Natural killer cell treated with Interleukin-12 subunit alpha and Interleukin-12 subunit beta and Interleukin-15 and Interleukin-18, amount 100 ng/mL, for 72 hours (primary cell): ENCODE results near the gene MYRF. TPM values are rescaled to one million over a fixed set of nuclear protein-coding genes. Genes with fewer than 3 reads are reported as not detected.

Source experiments
- ATAC-seq, 2 donors: fragments of 150-1000 bp; cut with Tn5 transposase in 1 of 2; sonication (Bioruptor Pico), chemical (Tn5 transposase) in 1 of 2; 2 replicates each; pipeline ENCODE4 v1.10.0; 2021
- DNase-seq: peaks from one replicate; pipeline ENCODE4 v3.0.0; 2022; ENCODE audit warnings: low spot score
- H3K27ac Mint-ChIP-seq, 2 donors: 1 replicate in 1 of 2; 2 replicates in 1 of 2; pipeline ENCODE4 v1.8.0; 2022; ENCODE audit warnings: mixed read lengths in 2 of 2, mild to moderate bottlenecking in 1 of 2, moderate library complexity in 1 of 2
- H3K27me3 Mint-ChIP-seq, 2 donors: 1 replicate in 1 of 2; 2 replicates in 1 of 2; pipeline ENCODE4 v1.8.0; 2022; ENCODE audit warnings: mixed read lengths in 2 of 2
- H3K36me3 Mint-ChIP-seq: one replicate; pipeline ENCODE4 v1.8.0; 2022; ENCODE audit warnings: mixed read lengths
- H3K4me1 Mint-ChIP-seq, 2 donors: 1 replicate in 1 of 2; 2 replicates in 1 of 2; pipeline ENCODE4 v1.8.0; 2022; ENCODE audit warnings: low read depth in 2 of 2, mixed read lengths in 2 of 2, mild to moderate bottlenecking in 1 of 2
- H3K4me3 Mint-ChIP-seq: one replicate; pipeline ENCODE4 v1.8.0; 2022; ENCODE audit warnings: mixed read lengths
- H3K9me3 Mint-ChIP-seq: 2 replicates; pipeline ENCODE4 v1.8.0; 2022; ENCODE audit warnings: mixed read lengths
- total RNA-seq, 2 donors: library from RNA; stranded (reverse); gene quantifications; one replicate each; pipeline ENCODE4 v1.2.3, GENCODE V29; 2022

The MYRF gene
- total RNA-seq, 2 donors from 2014 or later, result 3.7 to 5.5 TPM

DNA sequence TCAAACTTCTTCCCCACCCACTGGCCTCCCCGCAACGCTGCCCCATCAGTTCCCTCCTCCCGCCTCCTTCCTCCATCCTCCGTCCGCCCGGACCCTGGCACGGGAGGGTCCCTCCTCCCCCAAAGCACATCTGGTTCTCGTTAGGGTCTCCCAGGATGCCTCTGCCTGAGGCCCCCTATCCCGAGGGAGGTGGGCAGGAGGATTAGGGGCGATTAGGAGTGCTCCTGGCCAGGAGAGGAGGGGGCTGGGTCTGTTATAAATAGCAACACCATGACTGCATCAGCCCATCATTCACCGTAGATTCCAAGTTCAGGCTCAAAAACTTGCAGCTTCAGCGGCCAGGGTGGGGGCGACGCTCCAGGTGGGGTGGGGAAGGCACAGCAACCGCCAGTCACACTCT is 10.4 kb downstream of the MYRF start:
- Mint-ChIP-seq H3K27me3 (peaks cover 0 to 2% of the 10 kb centered on the region in 2 donors), H3K36me3 (no peaks in the 10 kb centered on the region), H3K9me3 (no peaks in the 10 kb centered on the region), H3K4me1 (no peaks in the 10 kb centered on the region), H3K4me3 (no peak overlapping the region), H3K27ac (no peak overlapping the region)
- DNase-seq (no peak), ATAC-seq (no peak)

DNA sequence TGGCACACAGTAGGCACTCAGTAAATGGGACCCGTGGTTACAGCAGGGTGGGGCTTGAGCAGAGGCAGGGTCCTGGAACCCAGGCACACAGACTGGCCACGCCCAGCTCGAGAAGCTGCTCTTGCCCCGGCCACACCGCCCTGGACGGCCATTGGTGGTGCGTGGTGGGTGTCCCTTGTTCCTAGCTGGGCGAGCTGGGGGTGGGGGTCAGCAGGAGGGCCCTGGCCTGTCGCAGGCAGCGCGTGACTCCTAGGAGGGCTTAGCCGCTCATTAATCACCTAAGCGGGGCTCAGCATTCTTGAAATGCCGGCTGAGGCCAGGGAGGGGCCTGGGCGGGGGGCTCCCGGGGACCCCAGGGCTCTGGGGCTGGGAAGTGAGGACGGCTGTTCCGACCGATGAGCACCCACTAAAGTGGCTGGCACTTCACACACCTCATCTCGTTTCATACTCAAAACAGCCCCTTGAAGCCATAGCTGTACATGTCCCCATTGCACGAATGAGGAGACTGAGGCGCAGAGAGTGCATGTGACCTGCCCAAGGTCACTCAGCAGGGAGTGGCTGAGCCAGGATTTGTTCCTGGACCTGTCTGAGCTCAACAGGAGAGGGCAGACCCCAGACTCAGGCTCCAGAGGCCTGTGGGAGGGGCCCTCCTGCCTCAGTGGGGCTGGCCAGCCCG is 11.6 kb downstream of the MYRF start:
- Mint-ChIP-seq H3K27me3 (peaks cover 0 to 2% of the 10 kb centered on the region in 2 donors), H3K27ac (no peak overlapping the region), H3K9me3 (no peaks in the 10 kb centered on the region), H3K4me1 (no peaks in the 10 kb centered on the region), H3K36me3 (no peaks in the 10 kb centered on the region), H3K4me3 (no peak overlapping the region)
- DNase-seq, result no peak
- ATAC-seq, result no peak

- Mint-ChIP-seq H3K9me3 (no peaks in the 10 kb centered on the region), H3K36me3 (no peaks in the 10 kb centered on the region), H3K27me3 (peaks cover 0 to 2% of the 10 kb centered on the region in 2 donors), H3K4me3 (no peak overlapping the region), H3K27ac (no peak overlapping the region), H3K4me1 (no peaks in the 10 kb centered on the region)
- ATAC-seq (no peak), DNase-seq (no peak)
These were observed 12.3 kb downstream of the MYRF start for GRCh38 chr11:61764606-61765260.

DNA sequence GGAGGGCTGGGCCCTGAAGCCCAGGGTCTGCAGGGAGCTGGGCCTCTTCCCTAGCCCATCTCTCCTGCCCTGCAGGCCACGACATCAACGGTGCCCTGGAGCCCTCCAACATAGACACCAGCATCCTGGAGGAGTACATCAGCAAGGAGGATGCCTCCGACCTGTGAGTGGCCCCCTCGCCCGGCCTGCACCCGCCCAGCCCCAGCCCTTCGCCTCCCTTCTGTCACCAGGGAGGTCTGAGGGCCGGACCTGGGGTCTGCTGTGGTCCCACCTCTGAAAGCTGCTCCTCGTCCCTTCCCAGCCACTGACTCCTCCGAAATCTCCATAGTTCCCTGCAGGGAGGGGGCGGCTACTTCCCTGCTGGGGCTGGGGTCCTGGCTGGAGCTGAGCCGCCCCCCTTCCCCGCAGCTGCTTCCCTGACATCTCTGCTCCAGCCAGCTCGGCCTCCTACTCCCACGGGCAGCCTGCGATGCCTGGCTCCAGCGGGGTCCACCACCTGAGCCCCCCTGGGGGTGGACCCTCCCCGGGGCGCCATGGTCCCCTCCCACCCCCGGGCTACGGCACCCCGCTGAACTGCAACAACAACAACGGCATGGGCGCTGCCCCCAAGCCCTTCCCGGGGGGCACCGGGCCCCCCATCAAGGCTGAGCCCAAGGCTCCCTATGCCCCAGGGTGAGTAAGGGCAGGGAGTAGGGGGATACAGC is 13.3 kb downstream of the MYRF start:
- no peaks in the 10 kb centered on the region for H3K9me3 Mint-ChIP-seq
- DNase-seq (no peak), ATAC-seq (peak in 1 of 2 donors; percentile 2)
- H3K27me3 Mint-ChIP-seq, result peaks cover 0 to 2% of the 10 kb centered on the region in 2 donors
- H3K4me1 Mint-ChIP-seq, result no peaks in the 10 kb centered on the region
- no peaks in the 10 kb centered on the region for H3K36me3 Mint-ChIP-seq
- no peak overlapping the region for H3K4me3 Mint-ChIP-seq
- H3K27ac Mint-ChIP-seq, result no peak overlapping the region

DNA sequence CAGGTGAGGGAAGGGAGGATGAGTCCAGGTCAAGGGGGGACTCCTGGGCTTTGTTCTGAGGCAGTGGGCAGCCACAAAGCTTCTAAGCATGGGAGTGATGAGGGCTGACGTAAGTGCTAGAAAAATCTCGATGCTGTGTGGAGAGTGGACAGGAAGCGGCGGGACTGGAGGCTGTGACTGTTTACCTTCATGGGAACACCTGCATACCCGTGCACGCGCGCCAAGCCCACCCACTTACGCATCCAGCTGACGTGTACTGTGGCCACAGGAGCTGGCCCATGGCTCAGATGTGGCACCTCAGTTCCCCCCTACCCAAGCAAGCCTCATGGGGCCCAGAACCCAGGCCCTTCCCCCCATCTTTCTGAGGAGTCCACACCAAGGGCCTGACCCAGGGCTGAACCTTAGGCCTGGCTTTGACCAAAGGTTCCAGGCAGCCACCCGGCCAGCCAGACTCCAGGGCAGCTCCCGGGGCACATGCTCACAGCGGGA is 14.0 kb downstream of the MYRF start:
- Mint-ChIP-seq H3K9me3 (no peaks in the 10 kb centered on the region), H3K4me3 (no peak overlapping the region), H3K27ac (no peak overlapping the region), H3K36me3 (no peaks in the 10 kb centered on the region), H3K27me3 (peaks cover 0 to 2% of the 10 kb centered on the region in 2 donors), H3K4me1 (no peaks in the 10 kb centered on the region)
- ATAC-seq (no peak), DNase-seq (no peak)

DNA sequence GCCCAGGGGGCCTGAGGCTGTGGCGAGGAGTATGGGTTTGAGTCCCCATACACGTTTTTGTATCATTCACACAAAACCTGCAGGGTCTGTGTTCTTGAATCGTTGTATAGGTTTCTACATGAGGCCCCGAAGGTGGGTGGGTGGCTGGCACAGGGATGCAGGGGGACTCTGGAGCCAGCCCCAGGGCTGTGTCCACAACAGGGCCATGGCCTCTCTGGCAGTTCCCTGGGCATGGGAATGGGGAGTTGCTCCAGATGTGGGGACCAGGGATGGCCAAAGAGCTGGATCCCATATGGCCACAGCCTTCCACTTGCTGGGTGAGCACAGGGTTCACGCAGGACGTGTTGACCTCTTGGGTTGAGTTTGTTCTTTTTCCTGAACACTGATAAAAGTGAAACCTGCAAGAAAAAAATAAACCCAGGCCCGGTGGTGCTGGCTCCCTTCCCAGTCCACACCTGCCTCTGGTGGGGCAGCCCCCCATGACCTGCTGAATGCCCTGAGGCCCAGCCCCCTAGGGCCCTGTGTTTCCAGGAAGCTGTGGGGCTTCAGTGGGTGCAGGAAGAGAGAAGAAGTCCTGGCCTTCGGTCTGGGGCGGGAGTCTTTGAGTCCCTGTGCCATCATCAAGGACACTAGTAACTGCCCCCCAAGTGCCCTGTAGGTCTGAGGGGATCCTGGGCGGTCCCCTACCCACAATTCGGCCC is 16.1 kb downstream of the MYRF start:
- no peaks in the 10 kb centered on the region for H3K36me3 Mint-ChIP-seq
- H3K27ac Mint-ChIP-seq, result no peak overlapping the region
- ATAC-seq, result no peak
- H3K9me3 Mint-ChIP-seq, result no peaks in the 10 kb centered on the region
- H3K4me1 Mint-ChIP-seq, result peaks cover 0 to 3% of the 10 kb centered on the region in 2 donors
- DNase-seq, result no peak
- no peak overlapping the region for H3K4me3 Mint-ChIP-seq
- no peaks in the 10 kb centered on the region for H3K27me3 Mint-ChIP-seq

DNA sequence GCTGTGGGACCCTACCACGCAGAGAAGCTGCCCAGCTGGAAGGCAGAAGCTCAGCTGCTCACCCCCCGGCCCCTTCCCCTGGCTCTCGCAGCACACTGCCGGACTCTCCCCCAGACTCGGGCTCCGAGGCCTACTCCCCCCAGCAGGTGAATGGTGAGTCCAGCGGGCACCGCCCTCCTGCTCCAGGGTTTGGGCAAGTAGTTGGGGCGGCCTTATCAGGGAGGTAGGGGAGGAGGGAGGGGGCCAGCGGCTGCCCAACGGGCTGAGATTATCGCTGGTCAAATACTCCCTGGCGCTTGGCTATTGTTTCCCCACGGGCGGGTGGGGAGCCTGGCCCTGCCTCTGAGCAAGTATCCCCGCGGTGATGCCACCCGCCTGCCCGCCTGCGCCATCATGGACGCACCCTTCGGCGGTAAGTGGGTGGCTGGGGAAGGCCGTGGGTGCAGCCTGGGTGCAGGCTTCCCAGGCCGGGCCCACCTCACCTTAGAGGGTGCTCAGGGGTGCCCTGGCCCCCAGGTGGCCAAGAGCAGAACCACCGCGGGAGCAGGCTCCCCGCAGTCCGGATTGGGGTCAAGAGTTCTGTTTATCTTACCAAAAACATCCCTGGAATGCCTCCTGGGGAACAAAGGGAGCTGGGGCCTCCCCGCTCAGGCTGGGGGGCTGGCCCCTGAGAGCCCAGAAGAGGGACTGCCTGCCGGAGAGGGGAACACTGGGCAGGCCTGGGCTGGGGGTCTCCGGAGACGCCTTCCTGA is 16.9 kb downstream of the MYRF start:
- no peaks in the 10 kb centered on the region for H3K36me3 Mint-ChIP-seq
- H3K4me1 Mint-ChIP-seq, result peaks cover 0 to 3% of the 10 kb centered on the region in 2 donors
- no peak for DNase-seq
- no peaks in the 10 kb centered on the region for H3K9me3 Mint-ChIP-seq
- H3K27ac Mint-ChIP-seq, result no peak overlapping the region
- ATAC-seq, result no peak
- H3K27me3 Mint-ChIP-seq, result no peaks in the 10 kb centered on the region
- no peak overlapping the region for H3K4me3 Mint-ChIP-seq

- ATAC-seq, result no peak
- Mint-ChIP-seq H3K36me3 (no peaks in the 10 kb centered on the region), H3K4me3 (no peak overlapping the region), H3K9me3 (no peaks in the 10 kb centered on the region), H3K27ac (no peak overlapping the region), H3K4me1 (peaks cover 0 to 7% of the 10 kb centered on the region in 2 donors), H3K27me3 (no peaks in the 10 kb centered on the region)
- DNase-seq, result no peak
These were observed 17.7 kb downstream of the MYRF start for GRCh38 chr11:61769946-61770683.

- Mint-ChIP-seq H3K27ac (no peak overlapping the region), H3K36me3 (no peaks in the 10 kb centered on the region), H3K9me3 (no peaks in the 10 kb centered on the region), H3K4me1 (peaks cover 0 to 17% of the 10 kb centered on the region in 2 donors), H3K27me3 (no peaks in the 10 kb centered on the region), H3K4me3 (no peak overlapping the region)
- DNase-seq, result no peak
- no peak for ATAC-seq
These were observed 18.9 kb downstream of the MYRF start for GRCh38 chr11:61771195-61771894.

DNA sequence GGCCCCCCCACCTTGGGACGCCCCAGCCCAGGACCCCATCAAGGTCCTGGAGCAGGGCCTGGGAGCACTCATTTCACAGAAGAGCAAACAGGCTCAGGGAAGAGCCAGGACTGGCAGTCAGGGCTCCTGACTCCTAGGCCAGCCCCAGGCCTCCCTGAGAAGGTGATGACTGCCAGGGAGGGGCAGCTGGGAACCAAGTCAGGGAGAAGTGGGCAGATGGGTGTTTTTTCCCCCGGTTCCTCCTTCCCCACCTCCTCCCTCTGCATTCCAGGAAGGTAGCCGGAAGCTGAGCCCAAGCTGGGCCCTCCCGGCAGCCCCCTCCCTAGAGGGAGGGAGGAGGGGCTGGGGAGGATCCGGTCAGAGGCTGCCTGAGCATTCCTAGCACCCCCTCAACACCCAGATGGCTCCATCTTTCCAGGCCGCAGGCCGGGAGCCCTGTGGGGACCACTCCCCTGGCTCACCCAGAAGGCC is 19.6 kb downstream of the MYRF start:
- peaks cover 0 to 21% of the 10 kb centered on the region in 2 donors for H3K4me1 Mint-ChIP-seq
- no peaks in the 10 kb centered on the region for H3K27me3 Mint-ChIP-seq
- H3K27ac Mint-ChIP-seq, result no peak overlapping the region
- DNase-seq (no peak), ATAC-seq (no peak)
- no peak overlapping the region for H3K4me3 Mint-ChIP-seq
- H3K36me3 Mint-ChIP-seq, result no peaks in the 10 kb centered on the region
- no peaks in the 10 kb centered on the region for H3K9me3 Mint-ChIP-seq

DNA sequence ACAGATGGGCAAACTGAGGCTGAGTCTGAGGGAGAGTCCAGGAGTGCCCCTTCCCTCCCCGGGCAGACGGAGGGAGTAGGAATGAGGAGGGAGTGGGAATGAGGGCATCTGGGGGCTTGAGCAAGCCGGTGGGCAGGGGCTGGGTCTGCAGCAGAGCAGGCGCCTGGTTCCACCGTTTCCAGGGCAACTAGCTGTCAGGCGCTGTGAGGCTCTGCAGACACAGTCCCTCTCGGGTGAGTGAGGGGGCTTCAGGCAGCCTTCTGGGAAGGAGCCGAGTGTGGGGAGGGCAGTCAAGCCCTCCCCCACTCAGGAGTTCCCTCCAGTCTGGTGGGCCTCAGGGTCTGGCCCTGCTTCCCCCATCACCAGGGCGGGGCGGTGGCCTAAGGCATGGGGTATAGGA is 20.9 kb downstream of the MYRF start:
- no peak for ATAC-seq
- Mint-ChIP-seq H3K9me3 (no peaks in the 10 kb centered on the region), H3K4me1 (peaks cover 0 to 25% of the 10 kb centered on the region in 2 donors), H3K36me3 (no peaks in the 10 kb centered on the region), H3K27ac (peak overlapping the region; percentile 35 to 66), H3K27me3 (no peaks in the 10 kb centered on the region), H3K4me3 (no peak overlapping the region)
- DNase-seq, result no peak

- Mint-ChIP-seq H3K9me3 (no peaks in the 10 kb centered on the region), H3K4me3 (no peak overlapping the region), H3K36me3 (no peaks in the 10 kb centered on the region), H3K4me1 (peaks cover 0 to 25% of the 10 kb centered on the region in 2 donors), H3K27me3 (no peaks in the 10 kb centered on the region), H3K27ac (no peak overlapping the region)
- DNase-seq (no peak), ATAC-seq (no peak)
These were observed 21.4 kb downstream of the MYRF start for GRCh38 chr11:61773809-61774208.
